IMR-90 (cell line): ENCODE data around the gene CDH3. TPM values are rescaled to one million over a fixed set of nuclear protein-coding genes. Genes with fewer than 3 reads are reported as not detected.

ENCODE experiments used
- ATAC-seq: fragments of 200-7000 bp; cut with Tn5 transposase; 2 replicates; pipeline ENCODE4 v1.9.1; 2020; ENCODE audit warnings: low read depth, mild to moderate bottlenecking, moderate library complexity
- BruUV-seq: library from RNA; stranded (reverse); fragments of 400-500 nt; replicated peaks from 2 replicates; lab custom pipeline; 2021; lab: Mats Ljungman, UMichigan
- CTCF ChIA-PET: fragments of 300-600 bp; formaldehyde crosslinking; extraction: SDS; loops from one replicate; lab custom pipeline; 2021; ENCODE audit warnings: antibody characterized with exemption; lab: Yijun Ruan, JAX
- POLR2A ChIA-PET: fragments of 300-600 bp; sonication (Branson Sonifier 250); formaldehyde crosslinking; loops from one replicate; lab custom pipeline; 2022; ENCODE audit warnings: antibody characterized with exemption; ENCODE audit not compliant: unreplicated experiment; lab: Charles Lee
- DNase-seq: peaks from one replicate; pipeline ENCODE4 v3.0.0; 2013
- H2AFZ ChIP-seq: replicated peaks from 2 replicates; pipeline ENCODE3; 2013; ENCODE audit warnings: low read length, mild to moderate bottlenecking; ENCODE audit not compliant: poor library complexity
- H2AK5ac ChIP-seq: 2 replicates; pipeline ENCODE4 v1.6.1; 2013; ENCODE audit warnings: low read depth, low read length, inconsistent platforms
- H2AK9ac ChIP-seq: replicated peaks from 2 replicates; pipeline ENCODE3; 2013; ENCODE audit warnings: mild to moderate bottlenecking, low read depth, low read length, moderate library complexity; ENCODE audit not compliant: poor library complexity
- H2BK120ac ChIP-seq: 2 replicates; pipeline ENCODE4 v1.6.1; 2013; ENCODE audit warnings: low read depth, low read length, inconsistent platforms
- H2BK15ac ChIP-seq: 3 replicates; pipeline ENCODE4 v1.6.1; 2013; ENCODE audit warnings: low read depth, low read length, inconsistent platforms
- H2BK20ac ChIP-seq: 2 replicates; pipeline ENCODE4 v1.6.1; 2013; ENCODE audit warnings: low read depth, mild to moderate bottlenecking, inconsistent platforms, low read length, moderate library complexity
- H2BK5ac ChIP-seq: 2 replicates; pipeline ENCODE4 v1.6.1; 2013; ENCODE audit warnings: mild to moderate bottlenecking, low read depth, low read length, inconsistent platforms; ENCODE audit not compliant: poor library complexity, severe bottlenecking
- H3K14ac ChIP-seq: replicated peaks from 2 replicates; pipeline ENCODE4 v1.6.1; 2013; ENCODE audit warnings: low read depth, low read length, inconsistent platforms
- H3K18ac ChIP-seq: 2 replicates; pipeline ENCODE4 v1.6.1; 2013; ENCODE audit warnings: low read depth, low read length, control low read depth
- H3K23ac ChIP-seq: 2 replicates; pipeline ENCODE4 v1.6.1; 2013; ENCODE audit warnings: low read depth, low read length, inconsistent platforms
- H3K27ac ChIP-seq: 2 replicates; pipeline ENCODE4 v1.5.1; 2013; ENCODE audit warnings: mild to moderate bottlenecking, control low read depth, low read length; ENCODE audit not compliant: insufficient read depth
- H3K27me3 ChIP-seq: 2 replicates; pipeline ENCODE4 v1.6.1; 2013; ENCODE audit warnings: low read length; ENCODE audit not compliant: control insufficient read depth, insufficient read depth
- H3K36me3 ChIP-seq: 2 replicates; pipeline ENCODE4 v1.6.1; 2013; ENCODE audit warnings: low read length, mixed read lengths; ENCODE audit not compliant: control insufficient read depth, insufficient read depth
- H3K4ac ChIP-seq: 2 replicates; pipeline ENCODE4 v1.6.1; 2013; ENCODE audit warnings: low read depth, low read length, inconsistent platforms
- H3K4me1 ChIP-seq: 2 replicates; pipeline ENCODE4 v1.6.1; 2013; ENCODE audit warnings: low read length, mixed read lengths; ENCODE audit not compliant: control insufficient read depth, insufficient read depth
- H3K4me2 ChIP-seq: 2 replicates; pipeline ENCODE4 v1.6.1; 2013; ENCODE audit warnings: low read depth, mild to moderate bottlenecking, control low read depth, low read length, moderate library complexity
- H3K4me3 ChIP-seq: 2 replicates; pipeline ENCODE4 v1.5.1; 2013; ENCODE audit warnings: low read depth, mild to moderate bottlenecking, control low read depth, low read length, moderate library complexity; ENCODE audit not compliant: insufficient read depth
- H3K56ac ChIP-seq: 2 replicates; pipeline ENCODE4 v1.6.1; 2013; ENCODE audit warnings: low read length, inconsistent platforms; ENCODE audit not compliant: insufficient read depth; ENCODE audit errors: extremely low read depth
- H3K79me1 ChIP-seq, 2 experiments: 2 replicates each; pipeline ENCODE4 v1.6.1; 2013; ENCODE audit warnings: low read length in 2 of 2, inconsistent platforms in 1 of 2, low read depth in 1 of 2
- H3K9ac ChIP-seq: 2 replicates; pipeline ENCODE4 v1.6.1; 2013; ENCODE audit warnings: low read depth, low read length, control low read depth
- H3K9me1 ChIP-seq: 2 replicates; pipeline ENCODE4 v1.6.1; 2013; ENCODE audit warnings: low read length, inconsistent platforms; ENCODE audit not compliant: insufficient read depth
- H3K9me3 ChIP-seq: 2 replicates; pipeline ENCODE4 v1.6.1; 2013; ENCODE audit warnings: low read length; ENCODE audit not compliant: control insufficient read depth, insufficient read depth
- H4K20me1 ChIP-seq: 2 replicates; pipeline ENCODE4 v1.6.1; 2013; ENCODE audit warnings: low read length, inconsistent platforms; ENCODE audit not compliant: insufficient read depth
- H4K5ac ChIP-seq: 2 replicates; pipeline ENCODE4 v1.6.1; 2013; ENCODE audit warnings: mild to moderate bottlenecking, low read depth, low read length, control low read depth
- H4K8ac ChIP-seq, 2 experiments: 2 replicates each; pipeline ENCODE4 v1.6.1; 2013; ENCODE audit warnings: low read depth in 2 of 2, low read length in 2 of 2, control low read depth in 1 of 2, inconsistent platforms in 1 of 2
- H4K91ac ChIP-seq: 2 replicates; pipeline ENCODE4 v1.6.1; 2013; ENCODE audit warnings: low read depth, low read length, inconsistent platforms; ENCODE audit not compliant: insufficient read depth
- BHLHE40 ChIP-seq: fragments of 150-350 bp; IDR thresholded peaks from 2 replicates; pipeline ENCODE4 v1.6.1; 2016; ENCODE audit warnings: mild to moderate bottlenecking, low read depth, low read length
- CEBPB ChIP-seq: IDR thresholded peaks from 2 replicates; pipeline ENCODE4 v1.6.1; 2012; ENCODE audit warnings: low read depth, low read length, improper control_type of control experiment
- CTCF ChIP-seq: conservative IDR thresholded peaks from 2 replicates; pipeline ENCODE4 v1.5.1; 2012; ENCODE audit warnings: mild to moderate bottlenecking, low read depth, low read length, improper control_type of control experiment
- ELK1 ChIP-seq: fragments of 150-350 bp; IDR thresholded peaks from 2 replicates; pipeline ENCODE4 v1.6.1; 2016; ENCODE audit warnings: low read depth, mild to moderate bottlenecking, low read length, moderate library complexity, borderline replicate concordance
- FOS ChIP-seq: fragments of 150-350 bp; IDR thresholded peaks from 2 replicates; pipeline ENCODE4 v1.6.1; 2016; ENCODE audit warnings: low read depth, low read length
- MAFK ChIP-seq: IDR thresholded peaks from 2 replicates; pipeline ENCODE4 v1.6.1; 2012; ENCODE audit warnings: low read depth, low read length, improper control_type of control experiment
- MAZ ChIP-seq: IDR thresholded peaks from 2 replicates; pipeline ENCODE4 v1.6.1; 2012; ENCODE audit warnings: low read depth, mild to moderate bottlenecking, low read length, improper control_type of control experiment, moderate library complexity, borderline replicate concordance
- NFE2L2 ChIP-seq: fragments of 150-350 bp; IDR thresholded peaks from 2 replicates; pipeline ENCODE4 v1.6.1; 2016; ENCODE audit warnings: low read depth, mild to moderate bottlenecking, low read length
- POLR2A ChIP-seq: IDR thresholded peaks from 2 replicates; pipeline ENCODE4 v1.6.1; 2012; ENCODE audit warnings: mild to moderate bottlenecking, low read depth, low read length
- RAD21 ChIP-seq: IDR thresholded peaks from 2 replicates; pipeline ENCODE4 v1.6.1; 2012; ENCODE audit warnings: low read length, improper control_type of control experiment
- RCOR1 ChIP-seq: IDR thresholded peaks from 2 replicates; pipeline ENCODE4 v1.6.1; 2012; ENCODE audit warnings: mild to moderate bottlenecking, low read length, improper control_type of control experiment; ENCODE audit not compliant: insufficient replicate concordance
- SMC3 ChIP-seq: fragments of 150-350 bp; IDR thresholded peaks from 2 replicates; pipeline ENCODE4 v1.6.1; 2016; ENCODE audit warnings: low read depth, mild to moderate bottlenecking, antibody characterized with exemption, low read length, moderate library complexity
- WGBS, 2 experiments: methylation state at CpG; one replicate each; pipeline versions ENCODE4 v1.1.5 to v1.1.7; 2013; ENCODE audit warnings: missing lambda C conversion rate in 2 of 2; ENCODE audit not compliant: insufficient read length in 1 of 2; ENCODE audit errors: extremely low coverage in 2 of 2; 5-methylcytosine and 5-hydroxymethylcytosine counted together
- dilution Hi-C: fragments of 300-500 bp; cut with HindIII; formaldehyde crosslinking; loops from one replicate; pipeline ENCODE4 v1.14.3; 2018; ENCODE audit warnings: low sequenced_read_pairs; ENCODE audit not compliant: unreplicated experiment
- in situ Hi-C: fragments of 300-500 bp; cut with MboI; formaldehyde crosslinking; loops from 3 replicates; pipeline ENCODE4 v1.14.3; 2019; ENCODE audit warnings: low sequenced_read_pairs, inconsistent platforms, mixed read lengths
- intact Hi-C: fragments of 100-400 bp; cut with micrococcal nuclease; formaldehyde crosslinking; loops from 2 replicates; pipeline ENCODE4 v1.10.0; 2022
- polyA plus RNA-seq, 3 experiments: library from polyadenylated mRNA; depleted of rRNA; stranded (reverse); fragments of >200 nt; gene quantifications; 2 replicates each; pipeline ENCODE4 v1.2.3, GENCODE V29; 2012; ENCODE audit warnings: low replicate concordance in 1 of 3
- total RNA-seq: library from RNA; depleted of rRNA; stranded (reverse); fragments of >200 nt; gene quantifications from 2 replicates; pipeline ENCODE4 v1.2.3, GENCODE V29; 2012
- TF ChIP-seq, protein P1 (sequence below): fragments of 150-350 bp; IDR thresholded peaks from 2 replicates; pipeline ENCODE4 v1.6.1; 2017; ENCODE audit warnings: mild to moderate bottlenecking, antibody characterized with exemption, low read length, low read depth

The CDH3 gene
- total and polyA plus RNA-seq, 2 of the 4 experiments (the other 2 are of a cell fraction), result not detected

- Histone ChIP-seq H3K4me3 (no peak overlapping the region), H3K18ac (no peak overlapping the region), H3K4me2 (no peak overlapping the region), H3K14ac (no peak overlapping the region), H3K27ac (no peak overlapping the region), H4K20me1 (no peaks in the 10 kb centered on the region), H2AFZ (no peak overlapping the region), H2BK15ac (no peak overlapping the region), H2BK20ac (no peak overlapping the region), H2AK9ac (no peak overlapping the region), H3K9me3 (no peaks in the 10 kb centered on the region), H4K91ac (no peak overlapping the region), H3K4me1 (peaks cover 2% of the 10 kb centered on the region; the same call in 1 of the 2 replicates), H3K56ac (no peak overlapping the region), H4K5ac (no peak overlapping the region), H2BK5ac (no peak overlapping the region), H3K9ac (no peak overlapping the region), H3K79me1 (no peaks in the 10 kb centered on the region), H3K27me3 (peaks cover 18% of the 10 kb centered on the region), H3K36me3 (no peaks in the 10 kb centered on the region), H4K8ac (no peak overlapping the region), H2BK120ac (no peak overlapping the region), H2AK5ac (no peak overlapping the region), H3K4ac (no peak overlapping the region), H3K9me1 (no peaks in the 10 kb centered on the region), H3K23ac (no peak overlapping the region)
- no TSS peak for BruUV-seq
- intact Hi-C loops (no loop called here), in situ Hi-C loops (no loop called here), dilution Hi-C loops (no loop called here)
- ChIA-PET POLR2A (no interaction called here), CTCF (interaction anchor here (0.7 to 0.8 kb wide), 2 partner anchors 59 to 62 kb away, joined by 3 read pairs; no protein-coding TSS in a partner anchor)
- ATAC-seq, result no peak
- no peak for DNase-seq
- no CpG with 5 or more reads among the region's 14 CpGs for WGBS, 2 experiments
- no peak for TF ChIP-seq NFE2L2
- no peak for TF ChIP-seq RCOR1
- TF ChIP-seq CTCF, result no peak
- TF ChIP-seq ELK1, result no peak
- no peak for TF ChIP-seq BHLHE40
- no peak for TF ChIP-seq SMC3
- TF ChIP-seq RAD21, result no peak
- no peak for TF ChIP-seq FOS
- no peak for TF ChIP-seq POLR2A
- no peak for TF ChIP-seq MAFK
- no peak for TF ChIP-seq CEBPB
- TF ChIP-seq, protein P1, sequence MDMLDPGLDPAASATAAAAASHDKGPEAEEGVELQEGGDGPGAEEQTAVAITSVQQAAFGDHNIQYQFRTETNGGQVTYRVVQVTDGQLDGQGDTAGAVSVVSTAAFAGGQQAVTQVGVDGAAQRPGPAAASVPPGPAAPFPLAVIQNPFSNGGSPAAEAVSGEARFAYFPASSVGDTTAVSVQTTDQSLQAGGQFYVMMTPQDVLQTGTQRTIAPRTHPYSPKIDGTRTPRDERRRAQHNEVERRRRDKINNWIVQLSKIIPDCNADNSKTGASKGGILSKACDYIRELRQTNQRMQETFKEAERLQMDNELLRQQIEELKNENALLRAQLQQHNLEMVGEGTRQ, result no peak
- no peak for TF ChIP-seq MAZ
Observed at GRCh38 chr16:68711421-68712139, 66.5 kb downstream of the CDH3 start.
